Esophagus muscularis mucosa (tissue), 4 donors: ENCODE measurements around the gene HLA-DOB. TPM values are rescaled to one million over a fixed set of nuclear protein-coding genes. Genes with fewer than 3 reads are reported as not detected.

Experiments
- DNase-seq: peaks from one replicate; pipeline ENCODE4 v3.0.0-alpha.2; 2017; ENCODE audit errors: extremely low spot score
- H3K27ac ChIP-seq, 4 donors: fragments of 200-600 bp; sonication (generic); replicated peaks in 1 of 4; 1 replicate in 3 of 4; 2 replicates in 1 of 4; pipeline ENCODE4 v1.5.1; 2016 to 2019; ENCODE audit warnings: mild to moderate bottlenecking in 1 of 4
- H3K27me3 ChIP-seq, 4 donors: fragments of 200-600 bp; sonication (generic); one replicate each; pipeline versions ENCODE4 v1.5.1 to v1.6.0; 2016 to 2019
- H3K36me3 ChIP-seq, 4 donors: fragments of 200-600 bp; sonication (generic); one replicate each; pipeline ENCODE4 v1.5.1; 2016 to 2019
- H3K4me1 ChIP-seq, 4 donors: fragments of 200-600 bp; sonication (generic); one replicate each; pipeline ENCODE4 v1.5.1; 2016 to 2019
- H3K4me3 ChIP-seq, 4 donors: fragments of 200-600 bp; sonication (generic); 1 replicate in 2 of 4; 2 replicates in 2 of 4; pipeline ENCODE4 v1.5.1; 2016 to 2019; ENCODE audit warnings: mild to moderate bottlenecking in 4 of 4, moderate library complexity in 1 of 4
- H3K9me3 ChIP-seq, 4 donors: fragments of 200-600 bp; sonication (generic); 1 replicate in 3 of 4; 2 replicates in 1 of 4; pipeline ENCODE4 v1.5.1; 2016 to 2019
- CTCF ChIP-seq, 3 experiments: fragments of 200-600 bp in 2 of 3; fragments of 450-650 bp in 1 of 3; sonication (generic) in 2 of 3; IDR thresholded peaks; one replicate each; pipeline ENCODE4 v1.5.1; 2017 to 2019; ENCODE audit warnings: antibody characterized with exemption in 3 of 3, mild to moderate bottlenecking in 2 of 3, moderate library complexity in 1 of 3
- EP300 ChIP-seq: sonication (generic); formaldehyde crosslinking; IDR thresholded peaks from one replicate; pipeline ENCODE4 v1.6.1; 2017; ENCODE audit warnings: antibody characterized with exemption
- POLR2A ChIP-seq: fragments of 450-650 bp; IDR thresholded peaks from one replicate; pipeline ENCODE4 v1.6.1; 2017; ENCODE audit warnings: antibody characterized with exemption, moderate library complexity, mild to moderate bottlenecking, low read depth
- POLR2AphosphoS5 ChIP-seq, 2 donors: sonication (generic); formaldehyde crosslinking; IDR thresholded peaks; one replicate each; pipeline ENCODE4 v1.6.1; 2017; ENCODE audit warnings: antibody characterized with exemption in 2 of 2
- WGBS: methylation state at CpG from one replicate; pipeline ENCODE4 v1.1.5; 2018; 5-methylcytosine and 5-hydroxymethylcytosine counted together
- intact Hi-C: fragments of 100-400 bp; cut with DNase I; formaldehyde crosslinking; loops from one replicate; pipeline ENCODE4 v1.15.1; 2023
- total RNA-seq, 4 donors: library from RNA; depleted of rRNA; stranded (reverse); fragments of >200 nt; gene quantifications; one replicate each; pipeline versions ENCODE4 v1.1.0 to v1.2.1, GENCODE V29; 2016

HLA-DOB gene
- total RNA-seq, 4 donors from 2014 or later = 0.19 to 0.33 (median 0.29) TPM; not detected in 1

- peaks cover 20 to 73% (median 59%) of the 10 kb centered on the region in 4 donors for H3K36me3 ChIP-seq
- intact Hi-C loops = no loop called here
- H3K4me3 ChIP-seq = peak overlapping the region; percentile 58 to 87 (median 76)
- no peak for DNase-seq
- no peaks in the 10 kb centered on the region for H3K9me3 ChIP-seq
- TF ChIP-seq POLR2A = no peak
- no peak for TF ChIP-seq POLR2AphosphoS5 (IDR thresholded peaks at IDR 0.05)
- H3K27me3 ChIP-seq = no peaks in the 10 kb centered on the region
- peaks cover 24 to 52% (median 33%) of the 10 kb centered on the region in 4 donors for H3K4me1 ChIP-seq
- peak overlapping the region; percentile 85 to 93 (median 89) for H3K27ac ChIP-seq
- 34% methylated on average over 19 of the region's 19 CpGs for WGBS
Measured at GRCh38 chr6:32844839-32845383, 28.1 kb upstream of the HLA-DOB start.

GRCh38 chr6:32843979-32844838 is 27.4 kb upstream of the HLA-DOB start, which contains the start of gene PSMB8:
Gene PSMB8, minus strand, starts transcription at chr6:32844047. Its CDS starts 51 bp downstream, at chr6:32843996.
- Histone ChIP-seq H3K27me3 (no peaks in the 10 kb centered on the region), H3K9me3 (no peaks in the 10 kb centered on the region), H3K4me3 (peak within 1 kb of the TSS; percentile 58 to 87 (median 76)), H3K36me3 (peaks cover 18 to 66% (median 54%) of the 10 kb centered on the region in 4 donors), H3K27ac (peak within 1 kb of the TSS; percentile 85 to 93 (median 89)), H3K4me1 (peaks cover 24 to 53% (median 34%) of the 10 kb centered on the region in 4 donors)
- TF ChIP-seq CTCF (IDR thresholded peaks at IDR 0.05) (peak; percentile 23 to 47 (median 29)), POLR2AphosphoS5 (IDR thresholded peaks at IDR 0.05) (peak; percentile 94 to 97), POLR2A (peak; percentile 55), EP300 (no peak)
- peak; percentile 99 for DNase-seq
- whole genome bisulfite sequencing = 0% methylated on average over 33 of the region's 40 CpGs
- intact Hi-C loops = no loop called here

- Histone ChIP-seq H3K27me3 (no peaks in the 10 kb centered on the region), H3K9me3 (no peaks in the 10 kb centered on the region), H3K4me3 (peak overlapping the region; percentile 58 to 87 (median 76)), H3K4me1 (peaks cover 24 to 57% (median 37%) of the 10 kb centered on the region in 4 donors), H3K27ac (peak overlapping the region; percentile 85 to 93 (median 89)), H3K36me3 (peaks cover 18 to 58% (median 47%) of the 10 kb centered on the region in 4 donors)
- no peak for DNase-seq
- 14% methylated on average over 28 of the region's 28 CpGs for WGBS
- intact Hi-C loops = no loop called here
- TF ChIP-seq POLR2AphosphoS5 (IDR thresholded peaks at IDR 0.05) (no peak), POLR2A (no peak), CTCF (IDR thresholded peaks at IDR 0.05) (no peak), EP300 (no peak)
Measured at GRCh38 chr6:32843331-32843978, 26.7 kb upstream of the HLA-DOB start.

- intact Hi-C loops = no loop called here
- WGBS = 78% methylated on average over 8 of the region's 8 CpGs
- TF ChIP-seq EP300 = no peak
- DNase-seq = peak; percentile 75
- Histone ChIP-seq H3K27me3 (no peaks in the 10 kb centered on the region), H3K27ac (peak overlapping the region; percentile 85 to 93 (median 89)), H3K36me3 (peaks cover 15 to 51% (median 39%) of the 10 kb centered on the region in 4 donors), H3K4me3 (peak overlapping the region in 2 of 4 donors; percentile 66 to 86), H3K9me3 (no peaks in the 10 kb centered on the region), H3K4me1 (peaks cover 26 to 54% (median 41%) of the 10 kb centered on the region in 4 donors)
Measured at GRCh38 chr6:32842690-32843089, 25.9 kb upstream of the HLA-DOB start.

GRCh38 chr6:32842021-32842650 is 25.3 kb upstream of the HLA-DOB start:
- intact Hi-C loops = no loop called here
- peak; percentile 53 for DNase-seq
- Histone ChIP-seq H3K36me3 (peaks cover 9 to 45% (median 33%) of the 10 kb centered on the region in 4 donors), H3K9me3 (no peaks in the 10 kb centered on the region), H3K27ac (peak overlapping the region in 2 of 4 donors; percentile 85 to 86), H3K4me3 (no peak overlapping the region), H3K4me1 (peaks cover 30 to 55% (median 46%) of the 10 kb centered on the region in 4 donors), H3K27me3 (no peaks in the 10 kb centered on the region)
- 93% methylated on average over 6 of the region's 6 CpGs for WGBS
- no peak for TF ChIP-seq CTCF (IDR thresholded peaks at IDR 0.05)
